AG04449 (cell line): ENCODE measurements around the gene RALGPS1.

ENCODE experiments used
- CTCF ChIA-PET: fragments of 350-600 bp; formaldehyde crosslinking; extraction: SDS; loops from one replicate; lab custom pipeline; 2021; ENCODE audit warnings: antibody characterized with exemption; lab: Yijun Ruan, JAX
- POLR2A ChIA-PET: fragments of 400-600, 350-600 bp; formaldehyde crosslinking; extraction: SDS; loops from one replicate; lab custom pipeline; 2020; ENCODE audit warnings: antibody characterized with exemption, inconsistent platforms; lab: Yijun Ruan, JAX
- DNase-seq: peaks from one replicate; pipeline ENCODE4 v3.0.0-alpha.2; 2010; ENCODE audit warnings: low read depth, low spot score
- H3K4me3 ChIP-seq: 2 replicates; pipeline ENCODE4 v1.5.1; 2011; ENCODE audit warnings: low read depth, mild to moderate bottlenecking, control low read depth, low read length
- CTCF ChIP-seq: IDR thresholded peaks from one replicate; pipeline ENCODE4 v1.5.1; 2011; ENCODE audit warnings: mild to moderate bottlenecking, moderate library complexity, low read length, control low read depth, inconsistent platforms; ENCODE audit not compliant: insufficient read depth; ENCODE audit errors: missing control alignments

The RALGPS1 gene

GRCh38 chr9:126894052-126894603, 20.5 kb upstream of the RALGPS1 start:
- no peak for TF ChIP-seq CTCF
- H3K4me3 ChIP-seq, result no peak overlapping the region
- ChIA-PET POLR2A (no interaction called here), CTCF (no interaction called here)
- DNase-seq, result no peak

GRCh38 chr9:126902210-126902609, 12.4 kb upstream of the RALGPS1 start:
- H3K4me3 ChIP-seq, result no peak overlapping the region
- no peak for DNase-seq
- ChIA-PET POLR2A (no interaction called here), CTCF (interaction anchor here (1.0 to 1.4 kb wide), 2 partner anchors 10 to 297 kb away, joined by 4 to 5 read pairs; no protein-coding TSS in a partner anchor)
- no peak for TF ChIP-seq CTCF

- no peak for DNase-seq
- no peak overlapping the region for H3K4me3 ChIP-seq
- CTCF ChIA-PET, result interaction anchor here (1.0 kb wide), 1 partner anchor 13 kb away, joined by 3 read pairs; no protein-coding TSS in a partner anchor
- POLR2A ChIA-PET, result no interaction called here
- no peak for TF ChIP-seq CTCF
Observed at GRCh38 chr9:126904586-126904985, 10.0 kb upstream of the RALGPS1 start.

- ChIA-PET CTCF (no interaction called here), POLR2A (no interaction called here)
- no peak overlapping the region for H3K4me3 ChIP-seq
- TF ChIP-seq CTCF, result no peak
- no peak for DNase-seq
Observed at GRCh38 chr9:126906091-126906490, 8.5 kb upstream of the RALGPS1 start.

GRCh38 chr9:126907058-126907457, 7.5 kb upstream of the RALGPS1 start:
- H3K4me3 ChIP-seq, result no peak overlapping the region
- POLR2A ChIA-PET, result no interaction called here
- DNase-seq, result no peak
- CTCF ChIA-PET, result interaction anchor here (1.2 kb wide), 1 partner anchor 9 kb away, joined by 3 read pairs; no protein-coding TSS in a partner anchor
- no peak for TF ChIP-seq CTCF

- POLR2A ChIA-PET, result no interaction called here
- no peak for TF ChIP-seq CTCF
- DNase-seq, result no peak
- CTCF ChIA-PET, result interaction anchor here (1.0 to 1.6 kb wide), 3 partner anchors 22 to 285 kb away, joined by 3 to 5 read pairs (median 3); no protein-coding TSS in a partner anchor
- H3K4me3 ChIP-seq, result 0 out of 2 replicates have a peak overlapping the region, but pooled peaks have one; percentile 15
Observed at GRCh38 chr9:126915281-126915816, 767 bp downstream of the RALGPS1 start.
